BJ (cell line): ENCODE data around the gene USP38. TPM values are rescaled to one million over a fixed set of nuclear protein-coding genes. Genes with fewer than 3 reads are reported as not detected.
A peak's percentile ranks its signal among the peaks of the same experiment; 100 is the strongest.

Experiments
- CTCF ChIA-PET: fragments of 350-600 bp; formaldehyde crosslinking; extraction: SDS; loops from one replicate; lab custom pipeline; 2021; ENCODE audit warnings: antibody characterized with exemption, inconsistent platforms; lab: Yijun Ruan, JAX
- POLR2A ChIA-PET: fragments of 300-600 bp; sonication (Branson Sonifier 250); formaldehyde crosslinking; extraction: SDS; loops from one replicate; lab custom pipeline; 2021; ENCODE audit warnings: antibody characterized with exemption; lab: Charles Lee
- DNase-seq: peaks from one replicate; pipeline ENCODE4 v3.0.0-alpha.2; 2011; ENCODE audit warnings: low read depth
- H3K27me3 ChIP-seq: 2 replicates; pipeline ENCODE4 v1.6.0; 2011; ENCODE audit warnings: low read length; ENCODE audit not compliant: control insufficient read depth, insufficient read depth
- H3K36me3 ChIP-seq: 2 replicates; pipeline ENCODE4 v1.5.1; 2011; ENCODE audit warnings: low read length; ENCODE audit not compliant: control insufficient read depth, insufficient read depth
- H3K4me3 ChIP-seq: 2 replicates; pipeline ENCODE4 v1.5.1; 2011; ENCODE audit warnings: low read depth, mild to moderate bottlenecking, control low read depth, low read length
- polyA minus RNA-seq: library from RNA; depleted of rRNA, polyadenylated mRNA; stranded (reverse); fragments of >200 nt; gene quantifications from 2 replicates; pipeline ENCODE4 v1.2.3, GENCODE V29; 2011; rRNA and poly(A)+ RNA removed
- polyA plus RNA-seq: library from polyadenylated mRNA; depleted of rRNA; stranded (reverse); fragments of >200 nt; gene quantifications from 2 replicates; pipeline ENCODE4 v1.2.3, GENCODE V29; 2011; rRNA removed
- TF ChIP-seq, protein P1 (sequence below): IDR thresholded peaks from 2 replicates; pipeline ENCODE4 v1.5.1; 2011; ENCODE audit warnings: low read depth, mild to moderate bottlenecking, control low read depth, inconsistent platforms, low read length, moderate library complexity; ENCODE audit not compliant: insufficient read depth

Gene USP38, protein sequence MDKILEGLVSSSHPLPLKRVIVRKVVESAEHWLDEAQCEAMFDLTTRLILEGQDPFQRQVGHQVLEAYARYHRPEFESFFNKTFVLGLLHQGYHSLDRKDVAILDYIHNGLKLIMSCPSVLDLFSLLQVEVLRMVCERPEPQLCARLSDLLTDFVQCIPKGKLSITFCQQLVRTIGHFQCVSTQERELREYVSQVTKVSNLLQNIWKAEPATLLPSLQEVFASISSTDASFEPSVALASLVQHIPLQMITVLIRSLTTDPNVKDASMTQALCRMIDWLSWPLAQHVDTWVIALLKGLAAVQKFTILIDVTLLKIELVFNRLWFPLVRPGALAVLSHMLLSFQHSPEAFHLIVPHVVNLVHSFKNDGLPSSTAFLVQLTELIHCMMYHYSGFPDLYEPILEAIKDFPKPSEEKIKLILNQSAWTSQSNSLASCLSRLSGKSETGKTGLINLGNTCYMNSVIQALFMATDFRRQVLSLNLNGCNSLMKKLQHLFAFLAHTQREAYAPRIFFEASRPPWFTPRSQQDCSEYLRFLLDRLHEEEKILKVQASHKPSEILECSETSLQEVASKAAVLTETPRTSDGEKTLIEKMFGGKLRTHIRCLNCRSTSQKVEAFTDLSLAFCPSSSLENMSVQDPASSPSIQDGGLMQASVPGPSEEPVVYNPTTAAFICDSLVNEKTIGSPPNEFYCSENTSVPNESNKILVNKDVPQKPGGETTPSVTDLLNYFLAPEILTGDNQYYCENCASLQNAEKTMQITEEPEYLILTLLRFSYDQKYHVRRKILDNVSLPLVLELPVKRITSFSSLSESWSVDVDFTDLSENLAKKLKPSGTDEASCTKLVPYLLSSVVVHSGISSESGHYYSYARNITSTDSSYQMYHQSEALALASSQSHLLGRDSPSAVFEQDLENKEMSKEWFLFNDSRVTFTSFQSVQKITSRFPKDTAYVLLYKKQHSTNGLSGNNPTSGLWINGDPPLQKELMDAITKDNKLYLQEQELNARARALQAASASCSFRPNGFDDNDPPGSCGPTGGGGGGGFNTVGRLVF
- 10.8 and 14.2 TPM in 2 replicates for polyA plus RNA-seq
- polyA minus RNA-seq: 19.2 and 27.1 TPM in 2 replicates

DNA sequence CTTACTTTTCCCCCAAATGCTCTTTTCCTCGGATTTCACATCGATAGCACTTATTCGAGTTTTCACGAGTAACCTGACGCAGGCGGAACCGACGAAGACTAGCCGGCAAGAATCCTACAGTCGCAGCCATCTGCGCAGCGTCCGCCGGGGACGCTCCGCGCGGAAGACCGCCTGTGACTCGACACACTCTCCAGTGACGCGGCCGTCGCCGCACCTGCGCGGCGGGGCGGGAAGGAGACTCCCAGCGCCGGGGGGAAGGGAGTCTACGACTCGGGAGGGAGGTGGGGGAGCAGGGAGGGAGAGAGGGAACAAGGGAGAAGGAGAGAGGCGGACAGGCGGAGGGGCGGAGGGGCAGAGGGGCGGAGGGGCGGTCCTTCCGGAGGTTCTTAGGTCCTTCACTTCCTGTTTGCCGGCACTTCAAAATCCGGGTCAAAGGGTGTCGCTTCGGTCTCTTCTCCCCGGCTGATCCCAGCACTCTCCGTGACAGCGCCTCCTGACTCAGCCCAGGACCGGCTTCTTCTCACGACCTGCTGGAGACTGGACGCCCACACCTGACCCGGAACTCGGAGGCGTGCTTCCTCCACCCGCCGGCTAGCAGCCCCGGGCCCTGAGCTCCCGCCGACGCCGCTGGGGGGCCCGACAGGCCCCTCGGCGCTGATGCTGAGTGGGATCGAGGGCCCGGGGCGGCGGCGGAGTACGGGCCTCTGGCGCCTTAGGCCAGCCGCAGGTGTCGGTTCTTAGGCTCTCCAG lies at the start of gene USP38:
Gene USP38 (plus strand): TSS at position 415 of the 750 bp plus-strand sequence. CDS start 534 bp downstream, outside the sequence.
- POLR2A ChIA-PET: interaction anchor here (0.6 kb wide), 1 partner anchor 339 kb away, joined by 4 read pairs; no protein-coding TSS in a partner anchor
- CTCF ChIA-PET: no interaction called here
- peak; percentile 76 for DNase-seq
- H3K4me3 ChIP-seq: peak within 1 kb of the TSS; percentile 96
- TF ChIP-seq, protein P1, sequence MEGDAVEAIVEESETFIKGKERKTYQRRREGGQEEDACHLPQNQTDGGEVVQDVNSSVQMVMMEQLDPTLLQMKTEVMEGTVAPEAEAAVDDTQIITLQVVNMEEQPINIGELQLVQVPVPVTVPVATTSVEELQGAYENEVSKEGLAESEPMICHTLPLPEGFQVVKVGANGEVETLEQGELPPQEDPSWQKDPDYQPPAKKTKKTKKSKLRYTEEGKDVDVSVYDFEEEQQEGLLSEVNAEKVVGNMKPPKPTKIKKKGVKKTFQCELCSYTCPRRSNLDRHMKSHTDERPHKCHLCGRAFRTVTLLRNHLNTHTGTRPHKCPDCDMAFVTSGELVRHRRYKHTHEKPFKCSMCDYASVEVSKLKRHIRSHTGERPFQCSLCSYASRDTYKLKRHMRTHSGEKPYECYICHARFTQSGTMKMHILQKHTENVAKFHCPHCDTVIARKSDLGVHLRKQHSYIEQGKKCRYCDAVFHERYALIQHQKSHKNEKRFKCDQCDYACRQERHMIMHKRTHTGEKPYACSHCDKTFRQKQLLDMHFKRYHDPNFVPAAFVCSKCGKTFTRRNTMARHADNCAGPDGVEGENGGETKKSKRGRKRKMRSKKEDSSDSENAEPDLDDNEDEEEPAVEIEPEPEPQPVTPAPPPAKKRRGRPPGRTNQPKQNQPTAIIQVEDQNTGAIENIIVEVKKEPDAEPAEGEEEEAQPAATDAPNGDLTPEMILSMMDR: no peak
- H3K27me3 ChIP-seq: no peaks in the 10 kb centered on the region
- no peaks in the 10 kb centered on the region for H3K36me3 ChIP-seq

DNA sequence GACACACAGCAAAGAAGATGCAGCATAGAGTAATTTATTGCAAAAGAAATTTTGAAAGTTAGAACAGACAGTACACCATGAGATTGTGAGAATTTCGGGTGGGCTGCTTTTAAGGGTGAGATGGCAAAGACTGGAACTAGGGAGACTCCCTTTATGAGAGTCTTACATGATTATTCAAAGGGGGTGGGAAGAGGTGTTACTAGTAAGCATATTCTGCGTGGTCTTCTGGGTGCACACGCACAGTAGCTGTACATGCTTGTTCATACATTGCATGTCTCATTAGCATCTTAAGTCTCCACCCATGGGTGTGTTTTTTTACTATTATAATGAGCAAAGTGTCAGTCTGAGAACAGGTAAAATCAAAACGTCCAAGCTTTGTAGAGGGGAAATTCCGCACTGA lies 49.4 kb upstream of the USP38 start:
- POLR2A ChIA-PET: no interaction called here
- CTCF ChIA-PET: no interaction called here
- DNase-seq: no peak
- Histone ChIP-seq H3K4me3 (no peak overlapping the region), H3K27me3 (no peaks in the 10 kb centered on the region), H3K36me3 (no peaks in the 10 kb centered on the region)
- TF ChIP-seq, protein P1: no peak

DNA sequence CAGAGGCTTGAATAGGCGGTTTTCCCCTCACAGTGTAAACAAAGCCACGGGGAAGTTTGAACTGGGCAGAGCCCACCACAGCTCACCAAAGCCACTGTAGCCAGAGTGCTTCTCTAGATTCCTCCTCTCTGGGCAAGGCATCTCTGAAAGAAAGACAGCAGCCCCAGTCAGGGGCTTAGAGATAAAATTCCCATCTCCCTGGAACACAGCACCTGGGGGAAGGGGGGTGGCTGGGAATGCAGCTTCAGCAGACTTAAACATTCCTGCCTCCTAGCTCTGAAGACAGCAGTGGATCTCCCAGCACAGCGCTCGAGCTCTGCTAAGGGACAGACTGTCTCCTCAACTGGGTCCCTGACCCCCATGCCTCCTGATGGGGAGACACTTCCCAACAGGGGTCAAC lies 44.0 kb upstream of the USP38 start:
- ChIA-PET POLR2A (no interaction called here), CTCF (interaction anchor here (1.5 kb wide), 1 partner anchor 10 kb away, joined by 3 read pairs; no protein-coding TSS in a partner anchor)
- Histone ChIP-seq H3K36me3 (no peaks in the 10 kb centered on the region), H3K27me3 (no peaks in the 10 kb centered on the region), H3K4me3 (no peak overlapping the region)
- TF ChIP-seq, protein P1: no peak
- no peak for DNase-seq

DNA sequence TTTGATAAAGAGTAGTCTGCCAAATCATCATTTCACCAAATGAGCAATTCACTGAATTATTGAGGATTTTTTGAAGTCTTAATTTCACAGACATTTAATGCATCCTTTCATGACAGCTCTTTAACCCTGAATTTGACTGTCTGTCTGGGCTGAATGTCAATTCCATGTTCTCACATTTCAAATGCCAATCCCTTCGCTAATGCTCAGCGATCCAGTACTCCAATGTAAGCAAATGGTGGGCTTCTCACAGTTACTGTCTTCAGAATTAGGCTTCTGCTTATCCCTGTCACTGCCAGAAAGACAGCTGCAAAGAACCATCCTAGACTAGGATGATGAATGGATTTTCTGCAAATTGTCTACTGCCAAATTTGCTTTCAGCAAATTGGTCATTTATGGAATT lies 36.2 kb upstream of the USP38 start:
- no peak for DNase-seq
- Histone ChIP-seq H3K36me3 (no peaks in the 10 kb centered on the region), H3K27me3 (no peaks in the 10 kb centered on the region), H3K4me3 (no peak overlapping the region)
- ChIA-PET CTCF (no interaction called here), POLR2A (no interaction called here)
- TF ChIP-seq, protein P1: no peak
